Measurements from ENCODE around the gene SERINC4.

- TF ChIP-seq EZH2 (IDR thresholded peaks at IDR 0.05; ENCODE audit: insufficient read depth, poor library complexity, severe bottlenecking), result no peak
- TF ChIP-seq EZH2phosphoT487 (IDR thresholded peaks at IDR 0.05; ENCODE audit: insufficient read depth, low read depth), result no peak
Measured at GRCh38 chr15:43808960-43809678, 9.1 kb upstream of the SERINC4 start.

All from GM23248 (cell line).